OCI-LY7 (cell line): ENCODE measurements around the gene THRAP3. TPM values are rescaled to one million over a fixed set of nuclear protein-coding genes. Genes with fewer than 3 reads are reported as not detected.

ENCODE experiments used
- BruUV-seq: library from RNA; stranded (reverse); fragments of 400-500 nt; replicated peaks from 2 replicates; lab custom pipeline; 2021; lab: Mats Ljungman, UMichigan
- CTCF ChIA-PET: fragments of 300-600 bp; sonication (Branson Sonifier 250); formaldehyde crosslinking; loops from one replicate; lab custom pipeline; 2022; ENCODE audit warnings: antibody characterized with exemption; ENCODE audit not compliant: unreplicated experiment; lab: Charles Lee
- POLR2A ChIA-PET: fragments of 300-600 bp; sonication (Branson Sonifier 250); formaldehyde crosslinking; loops from one replicate; lab custom pipeline; 2022; ENCODE audit warnings: antibody characterized with exemption; lab: Charles Lee
- DNase-seq: peaks from one replicate; pipeline ENCODE4 v3.0.0-alpha.2; 2015; ENCODE audit warnings: low spot score
- H2AFZ ChIP-seq: fragments of 200-600 bp; sonication (generic), shearing (Covaris generic); 2 replicates; pipeline ENCODE4 v1.6.1; 2014; ENCODE audit warnings: mild to moderate bottlenecking, antibody characterized with exemption, low read length, moderate library complexity
- H3K27ac ChIP-seq: fragments of 200-600 bp; sonication (generic); 2 replicates; pipeline ENCODE4 v1.5.1; 2014; ENCODE audit warnings: mixed run types, low read depth, mild to moderate bottlenecking, moderate library complexity, low read length, inconsistent platforms; ENCODE audit not compliant: poor library complexity, severe bottlenecking
- H3K36me3 ChIP-seq: fragments of 200-600 bp; sonication (generic); 2 replicates; pipeline ENCODE4 v1.6.1; 2014; ENCODE audit warnings: mild to moderate bottlenecking, antibody characterized with exemption, low read length, moderate library complexity, mixed read lengths; ENCODE audit not compliant: insufficient read depth
- H3K4me1 ChIP-seq: fragments of 200-600 bp; sonication (generic); 2 replicates; pipeline ENCODE4 v1.5.1; 2014; ENCODE audit warnings: mild to moderate bottlenecking, low read length; ENCODE audit not compliant: insufficient read depth, poor library complexity, severe bottlenecking
- H3K4me2 ChIP-seq: fragments of 200-600 bp; sonication (generic); 2 replicates; pipeline ENCODE4 v1.6.1; 2014; ENCODE audit warnings: mild to moderate bottlenecking, low read length
- H3K4me3 ChIP-seq: fragments of 200-600 bp; sonication (generic); 2 replicates; pipeline ENCODE4 v1.5.1; 2014; ENCODE audit warnings: mild to moderate bottlenecking, low read depth, low read length; ENCODE audit not compliant: poor library complexity, severe bottlenecking
- H3K79me2 ChIP-seq: fragments of 200-600 bp; sonication (generic); 2 replicates; pipeline ENCODE4 v1.6.1; 2016; ENCODE audit warnings: low read depth, mild to moderate bottlenecking, low read length, moderate library complexity, mixed read lengths; ENCODE audit not compliant: insufficient read depth
- H3K9me2 ChIP-seq: fragments of 200-600 bp; sonication (generic); 2 replicates; pipeline ENCODE4 v1.6.1; 2016; ENCODE audit warnings: mild to moderate bottlenecking, low read length, mixed read lengths; ENCODE audit not compliant: insufficient read depth
- H3K9me3 ChIP-seq: fragments of 200-600 bp; sonication (generic); 2 replicates; pipeline ENCODE4 v1.6.1; 2014; ENCODE audit warnings: mild to moderate bottlenecking, mixed run types, low read length, mixed read lengths
- H4K20me1 ChIP-seq: fragments of 200-600 bp; sonication (generic); 2 replicates; pipeline ENCODE4 v1.6.1; 2014; ENCODE audit warnings: mild to moderate bottlenecking, antibody characterized with exemption, low read length, moderate library complexity, mixed read lengths; ENCODE audit not compliant: insufficient read depth
- CTCF ChIP-seq: fragments of 200-600 bp; sonication (generic); conservative IDR thresholded peaks from 2 replicates; pipeline ENCODE4 v1.5.1; 2014; ENCODE audit warnings: mild to moderate bottlenecking, antibody characterized with exemption, low read length, moderate library complexity, mixed read lengths
- EZH2phosphoT487 ChIP-seq: fragments of 200-600 bp; sonication (generic); IDR thresholded peaks from 2 replicates; pipeline ENCODE4 v1.6.1; 2018; ENCODE audit warnings: low read depth, borderline replicate concordance, mild to moderate bottlenecking, mixed run types, antibody characterized with exemption, low read length, moderate library complexity, mixed read lengths
- intact Hi-C: fragments of 100-400 bp; cut with micrococcal nuclease; formaldehyde crosslinking; loops from one replicate; pipeline ENCODE4 v1.10.0; 2022; ENCODE audit not compliant: unreplicated experiment
- total RNA-seq, 2 experiments: library from RNA; depleted of rRNA in 1 of 2; stranded (reverse); fragments of >200 nt in 1 of 2; shearing (Covaris generic) in 1 of 2; gene quantifications; 2 replicates each; pipeline ENCODE4 v1.2.3, GENCODE V29; 2014 to 2022

The THRAP3 gene
- total RNA-seq, 2 experiments from 2014 or later = 98.7 to 132 TPM

DNA sequence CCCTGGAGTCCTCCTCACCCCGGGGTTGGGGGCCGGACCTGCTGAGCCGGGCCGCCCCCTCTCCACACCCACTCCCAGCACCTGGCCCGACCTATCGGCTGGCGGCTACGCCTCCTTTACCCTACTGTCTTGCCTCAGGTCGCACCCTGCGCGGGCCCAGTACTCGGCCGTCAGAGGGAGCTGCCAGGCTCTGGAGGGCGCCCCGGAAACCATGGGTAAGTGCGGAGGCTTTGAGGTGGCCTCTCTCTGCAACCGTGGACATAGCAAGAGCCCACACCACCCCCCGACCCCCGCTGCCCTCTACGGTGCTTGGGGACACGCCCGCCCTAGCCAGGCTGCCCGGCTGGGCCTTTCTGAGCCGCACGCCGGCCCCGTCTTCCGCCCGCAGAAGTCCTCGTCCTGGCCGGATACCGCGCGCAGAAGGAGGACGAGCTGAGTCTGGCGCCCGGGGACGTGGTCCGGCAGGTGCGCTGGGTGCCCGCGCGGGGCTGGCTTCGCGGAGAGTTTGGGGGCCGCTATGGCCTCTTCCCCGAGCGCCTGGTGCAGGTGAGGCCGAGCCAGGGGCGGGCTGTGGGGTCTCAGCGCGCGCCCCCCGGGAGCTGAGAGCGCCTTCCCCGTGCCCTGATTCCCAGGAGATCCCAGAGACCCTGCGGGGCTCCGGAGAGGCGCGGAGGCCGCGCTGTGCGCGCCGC is 82.1 kb downstream of the THRAP3 start, which contains the start of gene SH3D21:
TSS of gene SH3D21 (plus strand) at position 159 of the 692 bp plus-strand sequence. CDS start at position 212, 53 bp downstream.
- H4K20me1 ChIP-seq = no peaks in the 10 kb centered on the region
- H3K4me2 ChIP-seq = peak within 1 kb of the TSS; percentile 68
- H2AFZ ChIP-seq = peak within 1 kb of the TSS; percentile 15; the same call in 1 of the 2 replicates
- H3K79me2 ChIP-seq = no peaks in the 10 kb centered on the region
- POLR2A ChIA-PET = interaction anchor here (1.0 to 2.0 kb wide), 2 partner anchors 107 to 145 kb away, joined by 4 to 5 read pairs; no protein-coding TSS in a partner anchor
- H3K4me3 ChIP-seq = peak within 1 kb of the TSS; percentile 65
- no TSS peak for BruUV-seq
- peak; percentile 61 for DNase-seq
- peak; percentile 48; the same call in 1 of the 2 replicates for TF ChIP-seq CTCF
- no peak for TF ChIP-seq EZH2phosphoT487
- H3K9me3 ChIP-seq = no peaks in the 10 kb centered on the region
- peaks cover 25% of the 10 kb centered on the region for H3K4me1 ChIP-seq
- no peaks in the 10 kb centered on the region for H3K9me2 ChIP-seq
- H3K27ac ChIP-seq = peak within 1 kb of the TSS; percentile 29
- H3K36me3 ChIP-seq = peaks cover 47% of the 10 kb centered on the region
- intact Hi-C loops = loop anchor here (2.0 to 5.0 kb wide), 2 partner anchors 42 to 159 kb away; partner anchors contain the start of gene TRAPPC3
- CTCF ChIA-PET = no interaction called here

DNA sequence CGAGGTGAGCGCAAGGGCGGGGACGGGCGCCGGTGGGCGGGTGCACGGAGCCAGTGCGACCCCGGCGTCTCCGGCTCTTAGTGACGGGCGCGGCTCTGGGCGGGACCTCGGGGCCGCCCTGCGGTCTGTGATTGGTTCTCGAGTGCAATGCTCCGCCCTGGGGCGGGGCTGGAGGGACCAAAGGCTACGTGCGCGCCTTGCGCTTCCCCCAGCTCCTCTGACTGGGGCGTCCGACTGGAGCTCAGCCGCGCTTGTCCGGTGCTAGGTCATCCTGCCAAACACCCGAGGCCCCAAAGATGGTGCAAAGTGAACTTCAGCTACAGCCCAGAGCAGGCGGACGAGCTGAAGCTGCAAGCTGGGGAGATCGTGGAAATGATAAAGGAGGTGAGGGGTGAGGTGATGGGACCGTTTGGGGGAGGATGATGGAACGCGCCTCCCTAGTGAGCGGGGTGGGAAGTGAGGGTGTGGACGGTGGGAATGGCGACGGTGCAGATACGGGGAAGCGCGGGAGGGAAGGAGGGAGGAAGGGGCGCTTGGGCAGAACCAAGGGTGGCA is 82.7 kb downstream of the THRAP3 start:
- Histone ChIP-seq H3K4me3 (peak overlapping the region; percentile 65), H3K4me2 (peak overlapping the region; percentile 68)

More for the DNA sequence above, 82.7 kb downstream of the THRAP3 start:
- ChIA-PET POLR2A (interaction anchor here (1.0 to 2.0 kb wide), 2 partner anchors 106 to 146 kb away, joined by 4 to 5 read pairs; no protein-coding TSS in a partner anchor), CTCF (no interaction called here)
- Histone ChIP-seq H3K79me2 (no peaks in the 10 kb centered on the region), H3K9me2 (no peaks in the 10 kb centered on the region), H2AFZ (peak overlapping the region; percentile 15; the same call in 1 of the 2 replicates), H3K4me1 (peaks cover 25% of the 10 kb centered on the region), H3K36me3 (peaks cover 41% of the 10 kb centered on the region), H4K20me1 (no peaks in the 10 kb centered on the region), H3K9me3 (no peaks in the 10 kb centered on the region), H3K27ac (peak overlapping the region; percentile 29)
- intact Hi-C loops = loop anchor here (2.0 to 5.0 kb wide), 2 partner anchors 42 to 160 kb away; partner anchors contain the start of gene TRAPPC3
- BruUV-seq = no TSS peak
- DNase-seq = peak; percentile 97
- TF ChIP-seq EZH2phosphoT487 (no peak), CTCF (no peak)
